NCI-H146 treated with DMSO at 0.1 percent for 48 hours (cell line): ENCODE measurements around the gene PRKD2.
A peak's percentile ranks its signal among the peaks of the same experiment; 100 is the strongest.
"Not testable (repeated sequence)": the region's sequence is repeated elsewhere in the genome, so short reads cannot be mapped to it uniquely, and the experiment has no call there.

Experiments used
- DNase-seq: peaks from one replicate; lab custom pipeline; 2025; ENCODE audit not compliant: unreplicated experiment; lab: John Stamatoyannopoulos, UW

PRKD2 gene

GRCh38 chr19:46634656-46635218 lies 82.2 kb downstream of the PRKD2 start:
- peak; percentile 78 for DNase-seq

- peak; percentile 72 for DNase-seq
Measured at GRCh38 chr19:46634045-46634655, 82.8 kb downstream of the PRKD2 start.

GRCh38 chr19:46633130-46633529 lies 83.8 kb downstream of the PRKD2 start:
- no peak for DNase-seq

GRCh38 chr19:46631481-46631880 lies 85.4 kb downstream of the PRKD2 start:
- DNase-seq = no peak

- DNase-seq = no peak
Measured at GRCh38 chr19:46630586-46631205, 86.2 kb downstream of the PRKD2 start.

- DNase-seq = no peak
Measured at GRCh38 chr19:46629546-46630025, 87.3 kb downstream of the PRKD2 start.

- not testable (repeated sequence) for DNase-seq
Measured at GRCh38 chr19:46628970-46629369, 87.9 kb downstream of the PRKD2 start.

GRCh38 chr19:46626446-46626845 lies 90.5 kb downstream of the PRKD2 start:
- no peak for DNase-seq

- DNase-seq = no peak
Measured at GRCh38 chr19:46625731-46626130, 91.2 kb downstream of the PRKD2 start.

- DNase-seq = no peak
Measured at GRCh38 chr19:46624958-46625661, 91.8 kb downstream of the PRKD2 start, which contains the start of gene PTGIR. PTGIR (minus strand) TSS chr19:46625089; CDS start chr19:46624225, 864 bp downstream.
